HCEC 1CT (cell line): ENCODE measurements around the gene CENPX.

Source experiments
- DNase-seq: peaks from one replicate; pipeline ENCODE4 v3.0.0-alpha.2; 2017

CENPX gene

GRCh38 chr17:81976332-81977210 lies 46.1 kb downstream of the CENPX start:
- DNase-seq, result no peak

GRCh38 chr17:81973432-81973831 lies 49.2 kb downstream of the CENPX start:
- no peak for DNase-seq

- no peak for DNase-seq
Measured at GRCh38 chr17:81968850-81969812, 53.5 kb downstream of the CENPX start.
